Fibroblast of lung (primary cell): ENCODE results near the gene KCNH1. TPM values are rescaled to one million over a fixed set of nuclear protein-coding genes. Genes with fewer than 3 reads are reported as not detected.
"Not testable (repeated sequence)": the region's sequence is repeated elsewhere in the genome, so short reads cannot be mapped to it uniquely, and the experiment has no call there.

Experiments used
- DNase-seq, 2 donors: peaks; one replicate each; pipeline versions ENCODE4 v3.0.0 to v3.0.0-alpha.2; 2010; ENCODE audit warnings: low read depth in 2 of 2
- H2AFZ ChIP-seq: 2 replicates; pipeline ENCODE4 v1.5.1; 2012; ENCODE audit warnings: low read length, control low read depth, inconsistent platforms
- H3K27ac ChIP-seq: 2 replicates; pipeline ENCODE4 v1.5.1; 2011; ENCODE audit warnings: low read length, control low read depth; ENCODE audit not compliant: insufficient read depth
- H3K27me3 ChIP-seq: 2 replicates; pipeline ENCODE4 v1.5.1; 2011; ENCODE audit warnings: mild to moderate bottlenecking, low read length; ENCODE audit not compliant: control insufficient read depth, insufficient read depth
- H3K36me3 ChIP-seq: 2 replicates; pipeline ENCODE4 v1.5.1; 2011; ENCODE audit warnings: low read length; ENCODE audit not compliant: control insufficient read depth, insufficient read depth
- H3K4me1 ChIP-seq: 2 replicates; pipeline ENCODE4 v1.5.1; 2011; ENCODE audit warnings: low read length; ENCODE audit not compliant: control insufficient read depth, insufficient read depth; ENCODE audit errors: extremely low read depth
- H3K4me2 ChIP-seq: 2 replicates; pipeline ENCODE4 v1.5.1; 2011; ENCODE audit warnings: low read length, control low read depth; ENCODE audit not compliant: insufficient read depth; ENCODE audit errors: extremely low read depth
- H3K4me3 ChIP-seq, 4 experiments: fragments of 200-600 bp in 1 of 4; sonication (generic) in 1 of 4; replicated peaks in 1 of 4; 2 replicates each; pipeline ENCODE4 v1.5.1; 2011 to 2016; ENCODE audit warnings: low read length in 4 of 4, low read depth in 3 of 4, mild to moderate bottlenecking in 3 of 4, control low read depth in 2 of 4, inconsistent platforms in 1 of 4, mixed read lengths in 1 of 4; ENCODE audit not compliant: insufficient read depth in 1 of 4; ENCODE audit errors: control extremely low read depth in 1 of 4
- H3K79me2 ChIP-seq: 2 replicates; pipeline ENCODE4 v1.5.1; 2012; ENCODE audit warnings: mild to moderate bottlenecking, low read length, inconsistent platforms; ENCODE audit not compliant: control insufficient read depth, insufficient read depth
- H3K9ac ChIP-seq: 2 replicates; pipeline ENCODE4 v1.5.1; 2011; ENCODE audit warnings: mild to moderate bottlenecking, low read length, control low read depth; ENCODE audit not compliant: insufficient read depth
- H3K9me3 ChIP-seq: 2 replicates; pipeline ENCODE4 v1.5.1; 2012; ENCODE audit warnings: low read depth, low read length; ENCODE audit not compliant: control insufficient read depth, insufficient read depth
- H4K20me1 ChIP-seq: 2 replicates; pipeline ENCODE4 v1.5.1; 2011; ENCODE audit warnings: low read length; ENCODE audit not compliant: control insufficient read depth, insufficient read depth; ENCODE audit errors: extremely low read depth
- EZH2 ChIP-seq: IDR thresholded peaks from 2 replicates; pipeline ENCODE4 v1.5.1; 2012; ENCODE audit warnings: low read length, control low read depth, mild to moderate bottlenecking; ENCODE audit errors: missing control alignments
- polyA plus RNA-seq, 2 donors: library from polyadenylated mRNA; depleted of rRNA in 1 of 2; stranded (reverse) in 1 of 2; unstranded in 1 of 2; fragments of >200 nt; gene quantifications; 2 replicates each; pipeline ENCODE4 v1.2.1, GENCODE V29; 2011 to 2012; ENCODE audit warnings: missing spikeins in 1 of 2
- total RNA-seq: library from RNA; depleted of rRNA; stranded (reverse); fragments of >200 nt; gene quantifications from 2 replicates; pipeline ENCODE4 v1.2.1, GENCODE V29; 2014
- TF ChIP-seq, protein P1 (sequence below), 2 donors: IDR thresholded peaks in 1 of 2; conservative IDR thresholded peaks in 1 of 2; 1 replicate in 1 of 2; 2 replicates in 1 of 2; pipeline ENCODE4 v1.5.1; 2011 to 2012; ENCODE audit warnings: low read length in 2 of 2, control low read depth in 1 of 2, inconsistent platforms in 1 of 2, low read depth in 1 of 2, mild to moderate bottlenecking in 1 of 2

Gene KCNH1
- total and polyA plus RNA-seq, 2 donors (not counting 1 experiment from before 2014, with no cell fraction given) = 0.17 to 1.5 TPM

DNA sequence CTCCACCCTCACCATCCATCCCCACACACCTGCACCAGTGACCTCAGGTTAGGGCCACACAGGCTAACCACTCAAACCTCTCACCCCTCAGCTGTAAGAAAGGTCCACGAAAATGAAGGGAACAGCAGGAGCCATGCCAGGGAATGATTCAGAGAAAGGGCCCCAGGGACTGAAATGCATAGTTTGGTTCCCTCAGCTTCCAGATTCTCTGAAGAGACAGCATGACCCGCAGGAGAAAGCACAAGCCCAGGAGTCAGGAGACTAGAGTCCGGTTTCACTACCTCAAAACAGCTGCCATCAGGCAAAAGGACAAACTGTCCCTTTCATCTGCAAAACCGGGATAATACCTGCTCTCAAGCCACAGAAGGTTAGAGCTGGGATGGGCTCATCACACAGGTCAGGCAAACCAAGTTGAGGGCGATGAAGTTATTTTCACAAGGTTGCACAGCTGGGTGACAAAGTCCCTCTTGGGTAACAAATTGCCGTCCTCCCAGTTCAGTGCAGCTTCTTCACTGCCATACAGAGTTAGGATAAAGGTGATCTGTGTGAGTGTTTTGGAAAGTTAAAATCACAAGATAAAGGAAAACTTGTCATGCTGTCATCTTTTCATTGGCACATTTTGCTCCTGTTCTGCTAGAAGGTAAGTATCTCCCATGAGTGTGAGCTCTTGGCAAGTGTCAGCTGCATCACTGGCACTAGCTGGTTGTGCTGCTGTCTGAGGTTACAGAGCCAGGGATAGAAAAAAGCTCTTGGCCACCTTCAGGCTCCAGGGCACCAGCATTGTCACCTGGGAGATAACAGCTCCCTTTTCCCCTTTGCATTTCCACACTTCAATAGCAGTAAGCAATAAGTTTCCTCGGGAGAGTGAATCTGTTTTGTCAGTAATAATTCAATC, 120.4 kb downstream of the KCNH1 start:
- no peaks in the 10 kb centered on the region for H3K9me3 ChIP-seq
- no peak overlapping the region for H2AFZ ChIP-seq
- no peaks in the 10 kb centered on the region for H3K4me1 ChIP-seq
- no peak overlapping the region for H3K4me3 ChIP-seq
- no peak overlapping the region for H3K27ac ChIP-seq
- TF ChIP-seq, protein P1, sequence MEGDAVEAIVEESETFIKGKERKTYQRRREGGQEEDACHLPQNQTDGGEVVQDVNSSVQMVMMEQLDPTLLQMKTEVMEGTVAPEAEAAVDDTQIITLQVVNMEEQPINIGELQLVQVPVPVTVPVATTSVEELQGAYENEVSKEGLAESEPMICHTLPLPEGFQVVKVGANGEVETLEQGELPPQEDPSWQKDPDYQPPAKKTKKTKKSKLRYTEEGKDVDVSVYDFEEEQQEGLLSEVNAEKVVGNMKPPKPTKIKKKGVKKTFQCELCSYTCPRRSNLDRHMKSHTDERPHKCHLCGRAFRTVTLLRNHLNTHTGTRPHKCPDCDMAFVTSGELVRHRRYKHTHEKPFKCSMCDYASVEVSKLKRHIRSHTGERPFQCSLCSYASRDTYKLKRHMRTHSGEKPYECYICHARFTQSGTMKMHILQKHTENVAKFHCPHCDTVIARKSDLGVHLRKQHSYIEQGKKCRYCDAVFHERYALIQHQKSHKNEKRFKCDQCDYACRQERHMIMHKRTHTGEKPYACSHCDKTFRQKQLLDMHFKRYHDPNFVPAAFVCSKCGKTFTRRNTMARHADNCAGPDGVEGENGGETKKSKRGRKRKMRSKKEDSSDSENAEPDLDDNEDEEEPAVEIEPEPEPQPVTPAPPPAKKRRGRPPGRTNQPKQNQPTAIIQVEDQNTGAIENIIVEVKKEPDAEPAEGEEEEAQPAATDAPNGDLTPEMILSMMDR (conservative IDR thresholded peaks at IDR 0.05 in 1 of 2, IDR thresholded peaks at IDR 0.05 in 1 of 2; ENCODE audit: low read depth in 1 of 2, low read length in 2 of 2) = no peak
- no peak for TF ChIP-seq EZH2
- no peak overlapping the region for H3K9ac ChIP-seq
- no peak overlapping the region for H3K4me2 ChIP-seq
- no peaks in the 10 kb centered on the region for H4K20me1 ChIP-seq
- H3K27me3 ChIP-seq = no peaks in the 10 kb centered on the region
- H3K36me3 ChIP-seq = no peaks in the 10 kb centered on the region
- no peak for DNase-seq
- H3K79me2 ChIP-seq = no peaks in the 10 kb centered on the region

DNA sequence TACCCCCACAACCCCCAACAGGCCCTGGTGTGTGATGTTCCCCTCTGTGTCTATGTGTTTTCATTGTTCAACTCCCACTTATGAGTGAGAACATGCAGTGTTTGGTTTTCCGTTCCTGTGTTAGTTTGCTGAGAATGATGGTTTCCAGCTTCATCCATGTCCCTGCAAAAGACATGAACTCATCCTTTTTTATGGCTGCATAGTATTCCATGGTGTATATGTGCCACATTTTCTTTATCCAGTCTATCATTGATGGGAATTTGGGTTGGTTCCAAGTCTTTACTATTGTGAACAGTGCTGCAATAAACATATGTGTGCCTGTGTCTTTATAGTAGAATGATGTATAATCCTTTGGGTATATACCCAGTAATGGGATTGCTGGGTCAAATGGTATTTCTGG, 122.8 kb downstream of the KCNH1 start:
- not testable (repeated sequence) for H3K9ac ChIP-seq

DNA sequence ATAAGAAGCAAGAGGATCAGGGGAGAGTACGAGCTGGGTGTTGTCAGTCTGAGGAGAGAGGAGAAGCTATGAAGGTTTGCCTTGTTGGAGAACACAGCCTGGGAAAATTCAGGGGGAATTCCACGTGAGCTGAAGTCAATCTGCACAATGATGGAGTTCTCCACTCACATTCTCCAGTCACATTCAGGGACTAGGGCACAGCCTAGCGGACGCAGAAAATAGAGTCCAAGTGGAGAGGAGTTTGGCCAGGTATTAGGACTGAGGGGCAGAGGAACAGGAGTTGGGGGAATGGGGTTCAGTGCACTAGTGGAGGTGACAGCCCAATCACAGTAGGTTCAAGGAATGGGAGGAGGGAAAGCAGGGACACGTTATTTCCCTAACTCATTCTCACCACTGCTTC, 124.0 kb downstream of the KCNH1 start:
- Histone ChIP-seq H4K20me1 (no peaks in the 10 kb centered on the region), H3K79me2 (no peaks in the 10 kb centered on the region), H3K4me2 (no peak overlapping the region), H3K36me3 (no peaks in the 10 kb centered on the region), H3K9ac (no peak overlapping the region), H3K27me3 (no peaks in the 10 kb centered on the region), H2AFZ (no peak overlapping the region), H3K4me1 (no peaks in the 10 kb centered on the region), H3K4me3 (no peak overlapping the region), H3K9me3 (no peaks in the 10 kb centered on the region), H3K27ac (no peak overlapping the region)
- no peak for DNase-seq
- TF ChIP-seq EZH2 = no peak
- TF ChIP-seq, protein P1 (conservative IDR thresholded peaks at IDR 0.05 in 1 of 2, IDR thresholded peaks at IDR 0.05 in 1 of 2; ENCODE audit: low read depth in 1 of 2, low read length in 2 of 2) = no peak

More for the DNA sequence above, 122.8 kb downstream of the KCNH1 start:
- H4K20me1 ChIP-seq, H3K4me2 ChIP-seq, H3K9me3 ChIP-seq, H3K27me3 ChIP-seq, H3K36me3 ChIP-seq, H3K27ac ChIP-seq, H3K79me2 ChIP-seq, H2AFZ ChIP-seq, H3K4me3 ChIP-seq, H3K4me1 ChIP-seq, DNase-seq: not testable (repeated sequence)
